HT-29 (cell line): ENCODE results near the gene RIPOR1. TPM values are rescaled to one million over a fixed set of nuclear protein-coding genes. Genes with fewer than 3 reads are reported as not detected.
A peak's percentile ranks its signal among the peaks of the same experiment; 100 is the strongest.
"Not testable (repeated sequence)": the region's sequence is repeated elsewhere in the genome, so short reads cannot be mapped to it uniquely, and the experiment has no call there.

Experiments used
- DNase-seq: peaks from one replicate; pipeline ENCODE4 v3.0.0-alpha.2; 2015; ENCODE audit warnings: low spot score
- total RNA-seq: library from RNA; depleted of rRNA; stranded (reverse); fragments of >200 nt; shearing (Covaris generic); gene quantifications from 2 replicates; pipeline ENCODE4 v1.2.3, GENCODE V29; 2014; rRNA removed

Gene RIPOR1
- total RNA-seq: 22.8 and 23.8 TPM in 2 replicates

- DNase-seq: no peak
Observed at GRCh38 chr16:67528222-67528869, at the start of gene RIPOR1. RIPOR1 (plus strand) TSS chr16:67528829; CDS start chr16:67538447, 9,618 bp downstream.

GRCh38 chr16:67480833-67481560 is 47.6 kb upstream of the RIPOR1 start, which contains the start of gene ATP6V0D1:
ATP6V0D1 (minus strand) TSS chr16:67481157; CDS start chr16:67481086, 71 bp downstream.
- peak; percentile 98 for DNase-seq

GRCh38 chr16:67481561-67482232 is 46.9 kb upstream of the RIPOR1 start:
- no peak for DNase-seq

GRCh38 chr16:67482233-67482924 is 46.2 kb upstream of the RIPOR1 start:
- no peak for DNase-seq

GRCh38 chr16:67483150-67483549 is 45.5 kb upstream of the RIPOR1 start, which contains the start of gene AGRP:
AGRP (minus strand) TSS chr16:67483547; CDS start chr16:67483398, 149 bp downstream.
- no peak for DNase-seq

- DNase-seq: no peak
Observed at GRCh38 chr16:67483731-67484525, 44.7 kb upstream of the RIPOR1 start.

GRCh38 chr16:67486805-67487204 is 41.8 kb upstream of the RIPOR1 start:
- DNase-seq: no peak

GRCh38 chr16:67487561-67487960 is 41.1 kb upstream of the RIPOR1 start:
- not testable (repeated sequence) for DNase-seq

- DNase-seq: no peak
Observed at GRCh38 chr16:67489401-67490083, 39.1 kb upstream of the RIPOR1 start.

GRCh38 chr16:67490335-67491096 is 38.1 kb upstream of the RIPOR1 start:
- DNase-seq: no peak

GRCh38 chr16:67499106-67499505 is 29.5 kb upstream of the RIPOR1 start:
- DNase-seq: no peak

GRCh38 chr16:67504031-67505021 is 24.3 kb upstream of the RIPOR1 start:
- no peak for DNase-seq

GRCh38 chr16:67506468-67506867 is 22.2 kb upstream of the RIPOR1 start:
- no peak for DNase-seq

GRCh38 chr16:67509016-67509415 is 19.6 kb upstream of the RIPOR1 start:
- DNase-seq: no peak

GRCh38 chr16:67513892-67514291 is 14.7 kb upstream of the RIPOR1 start:
- not testable (repeated sequence) for DNase-seq

- DNase-seq: peak; percentile 88
Observed at GRCh38 chr16:67514382-67514828, 14.2 kb upstream of the RIPOR1 start.

- DNase-seq: no peak
Observed at GRCh38 chr16:67516296-67517154, 12.1 kb upstream of the RIPOR1 start.
